ENCODE data around the gene RBFOX2.
"Not testable (repeated sequence)": the region's sequence is repeated elsewhere in the genome, so short reads cannot be mapped to it uniquely, and the experiment has no call there.

Gene RBFOX2

GRCh38 chr22:36042240-36042639, 13.6 kb upstream of the RBFOX2 start:
- DNase-seq (ENCODE audit: low read depth in 2 of 2), result no peak

GRCh38 chr22:36039125-36039524, 10.5 kb upstream of the RBFOX2 start:
- no peak for DNase-seq (ENCODE audit: low read depth in 2 of 2)

DNA sequence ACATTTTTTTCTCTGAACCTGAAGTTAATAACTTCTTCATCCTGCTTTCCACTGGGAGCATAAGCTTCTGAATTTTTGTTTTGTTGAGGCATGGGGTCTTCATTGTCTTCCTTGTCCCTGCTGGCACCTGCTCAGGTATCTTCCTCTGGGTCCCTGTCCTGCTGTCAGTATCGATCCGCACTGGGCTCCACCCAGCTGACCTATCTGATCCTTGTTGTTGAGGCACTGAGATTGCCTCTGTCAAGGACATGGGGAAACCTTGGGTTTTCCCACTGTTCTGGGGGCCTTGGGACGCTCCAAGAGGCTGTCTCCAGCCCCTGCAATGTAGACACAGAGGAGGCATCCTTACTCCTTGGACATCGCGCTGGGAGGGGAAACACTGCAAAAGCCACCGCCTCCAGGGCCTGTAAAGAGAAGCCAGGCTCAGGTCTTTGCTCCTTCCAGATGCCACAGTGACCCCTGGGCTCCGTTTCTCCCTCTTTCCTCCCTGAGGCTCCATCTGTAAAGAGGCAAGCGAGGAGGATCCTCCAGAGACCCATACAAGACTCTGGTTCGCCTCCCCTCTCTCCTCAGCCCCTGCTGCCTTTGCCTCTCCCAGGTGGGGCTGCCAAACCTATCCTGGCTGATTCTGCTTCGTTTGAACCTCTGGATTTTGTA, 8.6 kb upstream of the RBFOX2 start:
- no peak for DNase-seq (ENCODE audit: low read depth in 2 of 2)

DNA sequence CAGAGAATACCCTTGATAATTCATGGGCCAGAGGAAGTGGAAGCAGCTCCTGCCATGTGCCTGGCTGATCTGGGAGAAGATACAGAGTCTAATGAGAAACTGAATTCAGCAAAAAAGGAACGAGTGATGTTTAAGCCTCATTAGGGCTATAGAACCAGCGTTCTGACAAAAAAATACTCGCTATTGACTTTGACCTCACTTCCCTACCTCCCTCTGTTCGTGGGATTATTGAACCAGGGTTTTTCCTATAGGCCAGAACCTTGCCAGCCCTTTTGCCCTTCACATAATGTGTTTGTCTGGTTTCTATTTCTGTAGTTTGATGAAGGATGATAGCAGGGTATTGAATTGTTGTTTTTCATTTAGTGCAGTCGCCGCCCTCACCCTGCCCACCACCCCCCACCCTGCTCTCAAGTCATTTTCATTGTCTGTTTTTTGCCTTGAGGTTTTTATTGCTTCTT, 7.6 kb upstream of the RBFOX2 start:
- no peak for DNase-seq (ENCODE audit: low read depth in 2 of 2)

GRCh38 chr22:36032611-36033010, 4.0 kb upstream of the RBFOX2 start:
- DNase-seq (ENCODE audit: low read depth in 2 of 2), result no peak

DNA sequence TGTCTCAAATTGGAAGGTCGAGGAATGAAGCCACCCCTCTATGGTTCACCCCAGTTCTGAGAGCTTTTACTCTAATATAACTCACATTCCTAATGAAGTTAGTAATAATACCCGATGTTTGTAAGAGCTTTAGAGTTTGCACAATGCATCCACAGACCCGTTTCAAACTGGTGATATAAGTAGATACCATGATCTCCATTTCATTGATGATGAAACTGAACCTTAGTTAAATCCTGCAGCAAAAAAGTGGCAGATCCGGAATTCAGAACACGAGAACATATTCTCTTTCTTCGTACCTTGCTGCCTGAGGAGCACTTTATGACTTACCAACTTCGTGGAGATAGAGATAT, 757 bp upstream of the RBFOX2 start:
- no peak for DNase-seq (ENCODE audit: low read depth in 2 of 2)

DNA sequence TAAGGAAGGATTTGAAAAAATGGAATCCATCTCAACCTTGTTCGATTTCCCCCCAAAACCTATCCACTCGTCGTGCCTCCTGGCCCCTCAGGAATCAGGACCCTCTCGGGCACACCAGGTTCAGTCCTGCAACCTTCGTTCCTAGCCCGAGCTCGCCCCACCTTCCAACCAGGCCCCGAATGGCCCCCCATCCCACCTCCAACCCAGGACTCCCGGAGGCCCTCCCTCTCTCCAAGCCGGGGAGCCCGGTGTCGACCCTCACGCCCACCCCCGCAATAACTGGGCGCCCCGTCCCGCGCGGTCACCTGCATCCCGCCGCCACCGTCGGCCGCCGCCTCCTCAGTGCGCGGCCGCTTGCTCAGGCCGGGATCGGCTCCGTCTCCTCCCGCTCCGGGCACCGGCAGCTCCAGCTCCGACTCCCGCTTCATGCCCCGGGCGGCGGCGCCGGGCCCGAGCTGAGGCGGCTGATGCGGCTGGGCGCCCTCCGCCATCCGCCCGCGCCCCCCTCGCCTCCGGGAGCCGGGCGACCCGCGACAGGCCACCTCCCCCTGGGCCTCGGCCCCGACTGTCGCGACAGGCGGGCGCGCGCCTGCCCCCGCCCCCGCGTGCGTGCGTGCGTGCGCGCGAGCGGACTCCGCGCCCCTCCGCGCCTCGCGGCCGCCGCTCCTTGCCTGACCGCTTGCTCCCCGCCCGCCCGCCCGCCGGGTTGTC, 534 bp downstream of the RBFOX2 start:
- no peak for DNase-seq (ENCODE audit: low read depth in 2 of 2)

- DNase-seq (ENCODE audit: low read depth in 2 of 2), result no peak
Observed at GRCh38 chr22:36027579-36027934, 1.1 kb downstream of the RBFOX2 start.

DNA sequence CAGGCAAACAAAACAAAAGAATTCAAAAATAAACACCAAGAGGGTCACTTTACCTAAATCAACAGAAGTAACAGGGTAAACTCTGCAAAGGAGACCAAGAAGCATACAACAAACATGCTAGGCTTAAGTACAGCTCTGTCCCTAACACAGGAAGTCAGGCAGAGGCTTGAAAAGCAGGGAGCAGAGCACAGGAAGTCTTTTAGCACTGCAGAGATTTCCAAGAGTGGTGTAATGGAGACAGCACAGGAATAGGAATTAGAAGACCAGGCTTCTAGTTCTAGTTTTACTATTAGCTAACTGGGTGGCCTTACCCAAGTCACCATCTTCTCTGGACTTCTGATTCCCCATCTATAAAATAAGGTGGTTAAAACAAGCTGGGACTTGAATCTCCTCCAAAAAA, 1.9 kb downstream of the RBFOX2 start:
- no peak for DNase-seq (ENCODE audit: low read depth in 2 of 2)

GRCh38 chr22:36022697-36023096, 5.9 kb downstream of the RBFOX2 start:
- DNase-seq (ENCODE audit: low read depth in 2 of 2), result no peak

DNA sequence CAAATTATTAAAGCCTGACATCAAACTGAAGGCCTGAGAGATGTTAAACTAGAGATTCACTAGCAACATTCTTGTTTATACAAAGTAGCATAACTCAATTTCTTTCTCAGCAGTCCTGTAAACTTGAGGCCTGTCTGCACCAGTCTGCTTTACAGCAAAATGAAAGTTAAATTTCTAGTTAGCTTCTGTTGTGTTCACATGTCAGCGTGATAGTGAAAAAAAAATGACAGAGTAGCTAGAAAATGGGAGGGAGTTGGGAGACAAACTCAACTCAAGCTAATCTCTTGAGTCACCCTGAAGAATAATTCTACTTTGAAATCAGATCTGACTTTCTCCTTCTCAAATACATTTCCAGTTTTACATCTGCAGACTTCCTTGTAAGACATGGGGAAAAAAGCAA, 6.5 kb downstream of the RBFOX2 start:
- no peak for DNase-seq (ENCODE audit: low read depth in 2 of 2)

DNA sequence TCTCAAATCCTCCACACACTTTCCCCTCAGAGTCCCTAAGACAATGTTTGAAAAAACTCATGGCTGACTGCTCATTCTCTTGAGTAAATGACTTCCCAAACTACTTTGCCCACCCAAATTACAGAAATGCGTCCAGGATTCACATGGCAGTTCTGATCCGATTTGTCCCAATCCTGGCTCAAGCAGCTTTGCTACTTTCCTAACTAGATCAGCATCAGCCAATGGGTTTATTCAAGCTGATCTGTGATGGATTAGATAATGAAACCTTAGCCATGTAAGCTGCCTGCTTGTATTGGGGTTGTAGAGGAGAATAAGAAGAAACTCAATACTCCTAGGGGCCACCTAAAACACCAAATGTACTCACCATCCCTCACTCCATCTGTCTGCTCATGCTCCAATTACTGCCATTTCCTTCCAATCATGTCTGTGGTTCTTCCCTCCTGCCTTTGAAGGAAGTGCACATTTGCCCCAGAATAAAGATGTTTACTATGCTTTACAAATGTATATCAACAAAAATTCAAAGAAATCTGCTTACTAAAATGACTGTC, 6.9 kb downstream of the RBFOX2 start:
- no peak for DNase-seq (ENCODE audit: low read depth in 2 of 2)

GRCh38 chr22:36020865-36021264, 7.8 kb downstream of the RBFOX2 start:
- not testable (repeated sequence) for DNase-seq (ENCODE audit: low read depth in 2 of 2)

- no peak for DNase-seq (ENCODE audit: low read depth in 2 of 2)
Observed at GRCh38 chr22:36017651-36018091, 11.0 kb downstream of the RBFOX2 start.

DNA sequence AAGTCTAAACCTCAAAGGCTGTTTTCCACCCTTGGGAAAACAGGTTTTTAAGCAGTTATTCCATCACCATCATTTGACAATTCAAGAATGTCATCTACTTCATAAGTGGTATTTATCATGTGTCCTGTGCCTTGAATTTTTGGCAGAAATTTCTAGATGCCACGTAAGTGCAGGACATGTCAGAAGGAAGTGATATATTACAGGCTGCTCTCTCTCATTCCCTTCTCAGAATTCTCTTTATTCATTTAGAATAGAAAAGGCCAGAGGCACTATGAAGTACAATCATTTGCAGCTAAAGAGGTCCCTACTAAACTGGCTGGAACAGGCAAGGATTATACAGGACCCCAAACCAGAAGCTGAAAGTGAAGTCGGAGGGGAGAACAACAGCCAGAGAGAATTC, 11.9 kb downstream of the RBFOX2 start:
- DNase-seq (ENCODE audit: low read depth in 2 of 2), result no peak

GRCh38 chr22:36015811-36016529, 12.7 kb downstream of the RBFOX2 start:
- DNase-seq (ENCODE audit: low read depth in 2 of 2), result no peak

DNA sequence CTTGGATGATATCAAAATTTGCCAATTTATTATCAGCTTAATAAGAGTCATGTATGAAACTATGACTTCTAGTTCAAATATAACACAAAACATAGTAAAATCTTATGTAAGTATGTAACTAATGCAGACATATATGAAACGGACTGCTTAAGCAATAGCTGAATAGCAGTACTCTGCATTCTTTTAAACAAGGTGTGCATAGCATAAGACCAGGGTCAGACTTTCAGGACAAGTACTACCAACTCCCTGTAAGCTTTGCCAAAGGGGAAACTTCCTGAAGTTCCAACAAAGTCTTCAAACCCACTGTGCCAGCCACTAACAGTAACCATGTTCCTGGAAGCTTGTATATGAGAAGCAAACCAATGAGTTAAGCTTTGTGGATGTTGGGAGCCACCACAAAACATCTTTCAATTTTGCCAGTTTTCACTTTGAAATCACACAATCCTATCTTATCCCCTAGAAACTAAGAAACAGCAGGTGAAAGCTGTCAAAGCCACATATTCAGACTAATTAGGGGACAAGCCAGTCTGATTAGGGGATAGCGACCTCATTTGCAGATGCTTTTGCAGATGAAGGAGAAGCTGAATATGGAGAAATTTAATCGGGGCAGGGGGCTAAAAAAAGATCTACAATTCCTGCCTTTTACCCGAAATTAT, 13.3 kb downstream of the RBFOX2 start:
- DNase-seq (ENCODE audit: low read depth in 2 of 2), result no peak

DNA sequence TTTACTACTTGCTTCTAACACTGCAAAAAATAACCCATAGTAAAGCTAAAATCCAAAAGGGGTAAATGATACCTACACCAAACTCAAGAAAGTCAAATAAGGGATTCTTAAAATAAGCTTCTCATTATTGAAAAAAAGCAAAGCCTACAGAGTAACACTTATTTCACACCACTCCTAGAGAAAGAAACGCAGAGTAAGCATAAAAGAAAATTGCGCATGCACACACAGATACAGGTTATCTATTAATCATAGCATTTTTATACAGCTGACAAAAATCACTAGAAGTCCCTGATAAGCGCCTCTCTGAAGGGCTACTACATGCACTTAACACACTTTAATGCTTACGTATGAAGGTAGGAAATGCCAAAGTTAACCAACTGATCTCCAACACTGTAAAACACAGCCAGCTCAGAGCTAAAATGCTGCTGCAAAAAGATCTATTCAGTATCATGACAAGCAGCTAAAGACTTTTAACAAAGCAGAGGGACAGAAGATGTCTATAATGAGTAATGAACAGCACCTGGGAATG, 14.0 kb downstream of the RBFOX2 start:
- DNase-seq (ENCODE audit: low read depth in 2 of 2), result no peak

- DNase-seq (ENCODE audit: low read depth in 2 of 2), result no peak
Observed at GRCh38 chr22:36012332-36012731, 16.3 kb downstream of the RBFOX2 start.

DNA sequence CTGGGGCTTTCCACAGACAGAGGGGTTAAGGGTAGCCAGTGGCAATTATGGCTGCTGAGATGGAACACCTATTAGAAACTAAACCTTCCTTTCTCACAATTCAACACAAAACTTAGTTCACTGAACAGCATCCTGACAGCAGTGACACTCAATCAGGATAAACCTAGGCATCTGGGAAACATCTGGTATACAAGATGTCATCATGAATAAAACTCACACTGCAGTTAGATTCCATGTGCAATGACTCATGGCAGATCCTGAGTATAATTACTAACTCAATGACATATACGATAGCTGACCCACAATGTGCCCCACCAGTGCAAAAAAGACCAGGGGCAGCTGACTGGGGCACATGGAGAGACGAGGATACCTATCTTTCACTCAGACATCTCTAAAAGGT, 17.7 kb downstream of the RBFOX2 start:
- DNase-seq (ENCODE audit: low read depth in 2 of 2), result no peak

- DNase-seq (ENCODE audit: low read depth in 2 of 2), result no peak
Observed at GRCh38 chr22:36010090-36010489, 18.5 kb downstream of the RBFOX2 start.

DNA sequence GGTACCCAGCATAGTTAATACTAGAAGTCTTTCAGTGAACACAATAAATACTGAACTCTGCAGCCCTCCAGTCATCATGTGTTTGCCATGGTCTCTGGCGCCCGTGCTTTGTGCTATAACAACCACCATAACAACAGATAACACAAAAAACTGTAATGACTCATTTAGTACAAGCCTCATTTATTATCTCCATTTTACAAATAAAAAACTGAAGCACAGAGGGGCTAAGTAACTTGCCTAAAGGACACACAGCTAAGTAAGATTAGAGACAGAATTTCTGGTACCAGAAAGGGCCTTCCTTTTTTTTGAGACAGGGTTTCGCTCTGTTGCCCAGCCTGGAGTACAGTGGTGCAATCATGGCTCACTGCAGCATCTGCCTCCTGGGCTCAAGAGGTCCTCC, 19.5 kb downstream of the RBFOX2 start:
- DNase-seq (ENCODE audit: low read depth in 2 of 2), result no peak
